T47D (cell line): Measurements from ENCODE around the gene FYCO1.
A peak's percentile ranks its signal among the peaks of the same experiment; 100 is the strongest.

Source experiments
- DNase-seq, 2 experiments: peaks; one replicate each; pipeline versions ENCODE4 v3.0.0 to v3.0.0-alpha.2; 2011 to 2012; ENCODE audit warnings: low read depth in 1 of 2, low spot score in 1 of 2
- JUND ChIP-seq: IDR thresholded peaks from 2 replicates; pipeline ENCODE4 v1.6.1; 2012; ENCODE audit warnings: low read depth
- in situ Hi-C: cut with HindIII; loops from 2 replicates; pipeline ENCODE4 v1.10.0; 2016; ENCODE audit warnings: low sequenced_read_pairs, low pct_unique_long_range_greater_than_20kb

The FYCO1 gene

DNA sequence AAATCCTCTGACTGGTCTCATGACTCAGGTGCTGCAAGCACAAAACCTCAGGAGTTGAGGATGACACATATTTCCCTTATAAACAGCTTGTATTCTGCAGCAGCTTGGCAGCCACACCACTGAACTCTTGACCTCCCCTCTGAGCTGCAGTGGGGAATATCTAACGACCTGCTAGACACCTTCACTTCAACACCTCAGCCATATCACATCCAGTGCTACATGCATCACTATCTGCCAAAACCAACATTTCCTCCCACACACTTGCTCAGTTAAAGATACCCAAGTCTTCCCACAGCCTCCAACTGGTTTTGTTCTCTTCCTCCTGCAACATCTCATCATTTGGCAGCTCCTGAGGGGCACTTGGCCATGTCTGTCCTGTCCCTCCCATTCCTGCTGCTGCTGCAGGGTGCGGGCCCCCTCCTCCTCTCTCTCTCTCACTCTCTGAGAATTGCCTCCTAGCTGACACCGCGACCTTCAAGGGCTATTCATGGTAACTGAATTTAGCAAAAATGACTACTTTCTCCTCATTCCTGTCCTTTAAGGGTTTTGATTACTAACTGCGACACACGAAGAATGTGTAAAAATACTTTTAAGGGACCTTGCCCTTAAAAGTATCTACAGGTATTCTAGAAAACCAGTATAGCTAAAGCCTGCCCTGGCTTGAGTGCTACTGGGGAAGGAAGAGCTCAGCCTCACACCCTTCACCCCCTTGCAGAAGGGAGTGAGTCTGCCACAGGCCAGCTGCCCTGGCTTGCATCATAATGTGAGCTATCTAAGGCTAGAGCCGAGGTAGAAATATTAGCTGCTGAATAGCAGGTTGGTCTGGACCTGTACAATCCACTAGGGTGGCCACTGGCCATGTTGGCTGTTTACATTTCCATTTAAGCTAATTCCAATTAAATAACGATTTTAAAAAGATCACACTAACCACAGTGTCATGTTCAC lies 114.3 kb downstream of the FYCO1 start:
- no peak for DNase-seq
- TF ChIP-seq JUND = no peak
- in situ Hi-C loops = no loop called here

DNA sequence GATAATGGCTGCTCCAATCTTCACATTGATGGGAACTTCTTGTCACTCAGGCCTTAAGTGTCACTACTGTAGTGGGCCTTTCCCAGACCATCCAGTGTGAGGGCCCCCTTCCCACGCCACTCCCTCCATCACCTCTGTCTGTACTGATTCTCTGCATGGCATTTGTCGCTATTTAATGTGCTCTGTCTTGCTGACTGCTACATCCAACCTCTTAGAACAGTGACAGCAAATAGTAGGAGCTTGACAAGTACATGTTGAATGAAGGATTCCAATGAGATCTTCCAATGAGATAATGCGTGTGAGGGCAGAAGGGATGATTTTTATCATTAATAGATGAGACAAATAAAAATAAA lies 114.9 kb downstream of the FYCO1 start:
- in situ Hi-C loops = no loop called here
- no peak for DNase-seq
- no peak for TF ChIP-seq JUND

DNA sequence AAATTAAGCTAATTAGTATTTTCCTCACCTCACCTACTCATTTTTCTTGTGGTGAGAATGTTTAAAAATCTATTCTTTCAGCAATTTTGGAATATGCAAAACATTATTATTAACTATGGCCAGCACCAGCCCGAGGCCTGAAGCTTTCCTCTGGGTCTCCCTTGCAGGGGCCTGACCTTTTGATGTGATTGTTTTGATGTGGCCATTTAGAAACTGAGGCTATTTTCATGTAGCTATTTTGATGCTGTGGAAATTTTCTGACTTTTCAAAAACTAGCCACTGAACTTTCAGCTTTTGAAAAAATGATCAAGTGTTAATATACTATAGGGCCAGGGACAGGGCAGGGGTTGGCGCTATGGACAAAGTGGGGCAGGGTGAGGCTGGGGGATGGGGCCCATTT lies 117.5 kb downstream of the FYCO1 start:
- in situ Hi-C loops = no loop called here
- TF ChIP-seq JUND = no peak
- no peak for DNase-seq

DNA sequence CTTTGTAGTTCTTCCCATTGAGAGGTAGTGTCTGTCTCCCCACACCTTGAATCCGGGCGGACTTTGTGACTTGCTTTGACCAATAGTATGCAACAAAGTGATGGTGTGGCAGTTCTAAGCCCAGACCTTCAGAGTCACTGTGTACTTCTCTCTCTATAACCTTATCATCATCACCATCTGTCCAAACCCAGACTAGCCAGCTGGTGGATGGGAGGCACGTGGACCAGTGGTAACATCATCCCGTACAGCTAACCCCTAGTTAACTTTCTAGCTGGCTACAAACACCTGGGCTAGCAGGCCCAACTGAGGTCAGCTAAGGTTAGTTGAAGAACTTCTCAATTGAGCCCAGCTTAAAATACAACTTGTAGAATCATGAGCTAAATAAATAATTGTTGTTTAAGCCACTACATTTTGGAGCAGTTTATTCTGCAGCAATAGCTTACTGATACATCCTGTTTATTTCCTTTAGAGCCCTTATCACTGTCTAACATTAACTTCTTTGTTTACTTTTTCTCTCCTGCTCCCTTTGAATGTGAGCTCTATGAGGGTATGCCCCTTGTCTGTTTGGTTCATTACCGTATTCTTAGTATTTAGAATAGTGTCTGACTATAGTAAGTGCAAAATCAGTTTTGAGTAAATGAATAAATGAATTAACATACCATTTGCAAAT lies 120.8 kb downstream of the FYCO1 start:
- no peak for DNase-seq
- in situ Hi-C loops = no loop called here
- TF ChIP-seq JUND = no peak

DNA sequence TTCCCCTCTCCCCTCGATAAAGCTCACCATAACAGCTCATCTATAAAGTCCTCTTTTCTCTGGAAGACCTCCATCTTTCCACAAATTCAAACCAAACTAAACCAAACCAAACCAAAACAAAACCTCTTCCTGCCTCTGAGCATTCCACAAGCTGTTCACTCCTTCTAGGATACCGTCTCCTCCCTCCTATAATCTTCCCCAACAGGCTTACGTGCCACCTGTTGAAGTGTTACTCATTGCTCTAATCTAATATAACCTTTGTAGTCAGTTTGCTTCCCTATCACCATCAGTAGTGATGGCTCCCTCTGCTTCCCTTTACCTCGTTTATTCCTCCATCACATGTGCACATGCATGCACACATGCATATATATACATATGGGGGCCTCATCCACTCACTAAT lies 122.0 kb downstream of the FYCO1 start:
- no peak for DNase-seq
- in situ Hi-C loops = no loop called here
- no peak for TF ChIP-seq JUND

DNA sequence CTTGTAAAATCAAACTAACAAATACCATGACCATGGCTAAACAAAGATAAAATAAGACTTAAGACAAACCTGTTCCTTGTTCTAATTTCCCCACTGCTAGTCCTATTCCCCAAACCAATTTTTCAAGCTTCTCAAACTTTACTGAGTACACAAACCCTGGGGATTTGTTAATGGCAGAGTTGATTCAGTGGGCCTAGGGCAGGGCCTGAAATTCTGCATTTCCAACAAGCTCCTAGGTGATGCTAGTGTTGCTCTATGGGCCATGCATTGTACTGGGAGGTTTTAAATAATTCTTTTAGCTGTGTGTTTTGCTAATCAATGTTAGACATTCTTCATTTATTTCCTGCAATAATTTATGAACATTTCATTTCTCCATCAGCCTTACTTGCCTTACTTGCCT lies 122.6 kb downstream of the FYCO1 start:
- no peak for TF ChIP-seq JUND
- peak in 1 of 2 experiments; percentile 13 for DNase-seq
- in situ Hi-C loops = no loop called here

DNA sequence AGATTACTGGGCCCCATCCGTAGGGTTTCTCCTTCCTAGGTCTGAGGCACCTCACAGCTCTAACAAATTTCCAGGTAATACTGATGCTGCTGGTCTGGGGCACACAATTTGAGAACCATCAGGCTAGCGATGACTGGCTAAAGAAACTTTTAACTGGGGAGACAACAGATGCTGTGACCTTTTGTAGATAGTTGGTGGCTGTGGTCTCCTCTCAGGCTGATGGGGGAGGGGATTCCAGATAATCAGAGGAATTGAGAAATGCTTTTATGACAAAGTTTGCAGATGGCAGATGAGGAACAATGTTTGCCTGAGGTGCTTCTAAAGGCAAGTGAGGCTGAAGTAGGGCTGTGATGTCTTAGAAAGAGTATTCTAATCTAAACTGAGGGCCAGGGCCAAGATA lies 123.1 kb downstream of the FYCO1 start:
- in situ Hi-C loops = no loop called here
- TF ChIP-seq JUND = no peak
- no peak for DNase-seq

DNA sequence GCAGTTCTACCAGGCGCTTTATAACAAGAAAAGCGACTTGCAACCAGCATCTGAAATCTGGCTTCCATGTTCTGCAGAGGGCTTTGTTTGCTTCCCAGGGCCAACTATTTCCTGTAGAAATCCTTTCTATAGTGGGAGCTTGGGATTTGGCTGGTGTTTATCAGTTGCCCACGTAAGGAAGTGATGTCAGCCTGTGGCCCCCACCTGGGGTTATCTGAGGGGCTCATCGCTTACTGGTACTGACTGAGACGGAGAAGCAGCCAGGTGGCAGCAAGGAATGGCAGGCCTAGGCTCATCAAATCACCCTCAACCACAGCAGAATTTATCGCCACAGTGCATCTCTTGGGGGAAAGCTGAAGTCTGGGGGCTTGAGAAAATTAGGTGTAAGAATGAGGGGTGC lies 123.8 kb downstream of the FYCO1 start:
- no peak for TF ChIP-seq JUND
- no peak for DNase-seq
- in situ Hi-C loops = no loop called here

DNA sequence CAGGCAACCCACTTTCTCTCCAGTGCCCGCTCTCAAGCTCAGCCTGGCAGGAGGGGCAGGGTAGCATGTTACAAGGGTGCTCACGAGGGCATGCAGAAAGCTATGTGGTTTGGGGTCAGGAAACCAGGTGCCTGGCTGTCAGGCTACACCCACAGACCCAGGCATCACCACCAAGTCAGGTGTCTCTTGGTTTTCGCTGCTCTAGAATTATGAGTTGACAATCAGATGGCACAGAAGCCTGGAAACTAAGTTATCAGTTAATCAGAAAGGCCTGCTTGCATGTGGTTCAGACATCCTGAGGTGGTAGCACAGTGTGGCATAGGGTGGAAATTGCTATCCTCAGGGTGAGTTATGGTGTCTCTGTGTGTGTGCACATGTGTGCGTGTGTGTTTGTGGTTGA lies 125.5 kb downstream of the FYCO1 start:
- in situ Hi-C loops = no loop called here
- no peak for TF ChIP-seq JUND
- no peak for DNase-seq

DNA sequence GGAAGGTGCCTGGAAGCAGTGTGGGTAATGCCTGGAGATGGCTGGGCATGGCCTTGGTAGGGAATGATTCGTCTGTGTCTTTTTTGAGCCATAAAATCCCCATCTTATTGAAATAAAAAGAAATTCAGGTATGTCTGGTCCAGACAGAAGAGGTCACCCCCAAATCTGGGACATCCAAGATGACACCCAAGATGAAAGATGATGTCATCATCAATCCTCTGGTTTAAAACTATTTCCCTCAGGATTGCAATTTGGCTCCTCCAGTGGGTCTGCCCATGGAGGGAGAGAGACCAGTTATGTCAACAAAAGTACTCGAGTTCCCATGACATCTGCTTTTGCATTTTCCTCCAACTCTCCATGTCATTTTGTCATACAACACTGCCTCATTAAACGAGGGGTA lies 126.0 kb downstream of the FYCO1 start:
- in situ Hi-C loops = no loop called here
- DNase-seq = no peak
- TF ChIP-seq JUND = no peak

DNA sequence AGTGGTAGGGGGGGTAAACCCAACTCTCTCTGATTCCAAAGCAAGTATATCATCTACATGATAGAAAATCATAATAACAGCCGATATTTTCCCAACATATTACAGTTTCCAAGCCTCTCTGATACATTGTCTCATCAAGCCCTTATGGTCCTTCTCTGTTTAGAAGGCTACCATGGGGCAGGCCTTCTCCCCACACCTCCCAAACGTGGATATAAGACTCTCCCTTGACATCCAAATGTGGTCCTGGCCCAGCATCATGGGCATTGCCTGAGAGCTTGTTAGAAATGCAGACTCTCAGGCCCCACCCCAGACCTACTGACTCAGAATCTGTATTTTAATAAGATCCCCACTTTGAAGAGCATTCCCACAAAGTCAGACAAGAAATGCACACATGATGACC lies 127.0 kb downstream of the FYCO1 start:
- in situ Hi-C loops = no loop called here
- DNase-seq = no peak
- no peak for TF ChIP-seq JUND

DNA sequence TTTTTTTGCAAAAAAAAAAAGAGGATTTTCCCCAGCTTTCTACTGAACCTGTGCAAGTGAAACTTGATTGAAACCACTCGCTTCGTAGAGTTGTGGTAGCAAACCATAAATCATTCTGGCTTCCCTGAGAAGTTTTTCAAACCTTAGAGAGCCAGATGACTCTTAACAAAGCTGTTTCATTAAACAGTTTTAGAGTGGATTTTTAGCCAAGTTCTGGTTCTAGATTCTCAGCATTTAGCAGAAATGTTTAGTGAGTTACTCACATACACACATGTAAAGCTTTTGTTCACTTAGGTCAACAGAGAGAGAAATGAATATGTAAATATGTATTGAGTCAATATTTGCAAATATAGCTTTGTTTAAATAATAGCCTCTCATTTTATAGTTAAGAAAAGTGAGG lies 127.4 kb downstream of the FYCO1 start:
- no peak for TF ChIP-seq JUND
- in situ Hi-C loops = no loop called here
- DNase-seq = peak in 1 of 2 experiments; percentile 40
